Endothelial cell of umbilical vein (primary cell): ENCODE data around the gene COL15A1.

Experiments
- MYC ChIP-seq: IDR thresholded peaks from one replicate; pipeline ENCODE4 v1.6.1; 2011; ENCODE audit warnings: mild to moderate bottlenecking, low read depth, low read length
- POLR2A ChIP-seq: IDR thresholded peaks from 2 replicates; pipeline ENCODE4 v1.6.1; 2012; ENCODE audit warnings: low read depth, mild to moderate bottlenecking, control low read depth, low read length
- TF ChIP-seq, protein P1 (sequence below), 2 donors: IDR thresholded peaks; 1 replicate in 1 of 2; 2 replicates in 1 of 2; pipeline ENCODE4 v1.5.1; 2011; ENCODE audit warnings: low read length in 2 of 2, mild to moderate bottlenecking in 2 of 2, moderate library complexity in 2 of 2, control low read depth in 1 of 2, inconsistent platforms in 1 of 2, low read depth in 1 of 2; ENCODE audit not compliant: insufficient read depth in 1 of 2; ENCODE audit errors: extremely low read depth in 1 of 2
- TF ChIP-seq, protein P2 (sequence below): IDR thresholded peaks from 2 replicates; pipeline ENCODE4 v1.6.1; 2011; ENCODE audit not compliant: insufficient read depth, insufficient read length

DNA sequence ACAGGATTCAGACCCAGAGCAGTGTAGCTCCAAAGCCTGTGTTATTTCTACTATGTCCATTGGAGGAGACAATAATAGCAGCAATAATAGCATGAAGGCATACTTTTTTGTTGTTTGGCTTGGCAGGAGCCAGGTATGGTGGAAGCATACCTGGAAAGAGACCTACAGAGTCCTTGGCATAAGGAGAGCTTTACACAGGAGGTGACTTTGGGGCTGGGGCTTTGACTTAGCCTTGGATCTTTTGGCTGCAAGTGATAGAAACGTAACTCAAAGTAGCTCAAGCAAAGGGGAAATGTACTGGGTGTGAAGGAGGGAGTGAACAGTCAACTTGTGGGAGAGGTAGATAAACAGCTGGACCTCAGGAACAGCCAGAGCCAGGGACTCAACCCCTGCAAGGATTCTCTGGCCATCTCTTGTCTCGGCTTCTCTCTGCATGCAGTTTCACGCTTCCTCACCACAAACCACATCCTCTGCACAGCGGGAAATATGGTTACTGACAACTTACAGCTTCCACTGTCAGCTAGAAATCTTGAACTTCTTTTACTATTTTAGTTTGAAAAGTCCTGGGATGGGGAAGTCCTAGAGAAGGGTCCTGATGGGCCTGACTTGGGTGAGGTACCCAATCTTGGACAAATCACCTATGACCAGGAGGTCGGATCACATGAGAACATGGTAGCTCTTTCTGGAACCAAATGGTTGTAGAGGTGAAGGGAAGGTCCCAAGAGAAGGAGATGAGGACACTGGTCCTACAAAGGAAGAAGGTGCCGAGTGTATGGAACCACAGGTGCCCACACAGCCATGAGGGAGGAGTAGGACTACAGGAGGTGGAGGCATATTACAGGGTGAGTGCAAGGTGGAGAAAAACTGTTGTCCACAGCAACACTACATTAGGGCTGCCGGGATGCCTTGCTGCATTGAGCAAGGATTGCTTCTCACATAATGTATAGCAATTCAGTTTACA lies 114.2 kb downstream of the COL15A1 start:
- TF ChIP-seq, protein P1, sequence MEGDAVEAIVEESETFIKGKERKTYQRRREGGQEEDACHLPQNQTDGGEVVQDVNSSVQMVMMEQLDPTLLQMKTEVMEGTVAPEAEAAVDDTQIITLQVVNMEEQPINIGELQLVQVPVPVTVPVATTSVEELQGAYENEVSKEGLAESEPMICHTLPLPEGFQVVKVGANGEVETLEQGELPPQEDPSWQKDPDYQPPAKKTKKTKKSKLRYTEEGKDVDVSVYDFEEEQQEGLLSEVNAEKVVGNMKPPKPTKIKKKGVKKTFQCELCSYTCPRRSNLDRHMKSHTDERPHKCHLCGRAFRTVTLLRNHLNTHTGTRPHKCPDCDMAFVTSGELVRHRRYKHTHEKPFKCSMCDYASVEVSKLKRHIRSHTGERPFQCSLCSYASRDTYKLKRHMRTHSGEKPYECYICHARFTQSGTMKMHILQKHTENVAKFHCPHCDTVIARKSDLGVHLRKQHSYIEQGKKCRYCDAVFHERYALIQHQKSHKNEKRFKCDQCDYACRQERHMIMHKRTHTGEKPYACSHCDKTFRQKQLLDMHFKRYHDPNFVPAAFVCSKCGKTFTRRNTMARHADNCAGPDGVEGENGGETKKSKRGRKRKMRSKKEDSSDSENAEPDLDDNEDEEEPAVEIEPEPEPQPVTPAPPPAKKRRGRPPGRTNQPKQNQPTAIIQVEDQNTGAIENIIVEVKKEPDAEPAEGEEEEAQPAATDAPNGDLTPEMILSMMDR (IDR thresholded peaks at IDR 0.05; ENCODE audit: extremely low read depth in 1 of 2, insufficient read depth in 1 of 2, low read depth in 1 of 2, low read length in 2 of 2): no peak
- TF ChIP-seq, protein P2, sequence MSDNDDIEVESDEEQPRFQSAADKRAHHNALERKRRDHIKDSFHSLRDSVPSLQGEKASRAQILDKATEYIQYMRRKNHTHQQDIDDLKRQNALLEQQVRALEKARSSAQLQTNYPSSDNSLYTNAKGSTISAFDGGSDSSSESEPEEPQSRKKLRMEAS: no peak
- TF ChIP-seq POLR2A (no peak), MYC (no peak)
